ENCODE measurements around the gene RHBDL1. TPM values are rescaled to one million over a fixed set of nuclear protein-coding genes. Genes with fewer than 3 reads are reported as not detected.

RHBDL1 gene
- total and polyA plus RNA-seq, 2 experiments from 2014 or later = 8.4 to 10.1 TPM

- TF ChIP-seq CREB1 (CRISPR knock-in tag; IDR thresholded peaks at IDR 0.05; ENCODE audit: low read depth) (no peak), ETS1 (IDR thresholded peaks at IDR 0.05) (no peak), POLR2AphosphoS5 (IDR thresholded peaks at IDR 0.05; ENCODE audit: low read depth) (no peak), STAT1 (IDR thresholded peaks at IDR 0.05; ENCODE audit: unreplicated experiment) (no peak), EZH2 (IDR thresholded peaks at IDR 0.05; ENCODE audit: low read depth, unreplicated experiment) (no peak), ZNF114 (CRISPR knock-in tag; IDR thresholded peaks at IDR 0.05) (no peak)
- TF ChIP-seq, protein P1, sequence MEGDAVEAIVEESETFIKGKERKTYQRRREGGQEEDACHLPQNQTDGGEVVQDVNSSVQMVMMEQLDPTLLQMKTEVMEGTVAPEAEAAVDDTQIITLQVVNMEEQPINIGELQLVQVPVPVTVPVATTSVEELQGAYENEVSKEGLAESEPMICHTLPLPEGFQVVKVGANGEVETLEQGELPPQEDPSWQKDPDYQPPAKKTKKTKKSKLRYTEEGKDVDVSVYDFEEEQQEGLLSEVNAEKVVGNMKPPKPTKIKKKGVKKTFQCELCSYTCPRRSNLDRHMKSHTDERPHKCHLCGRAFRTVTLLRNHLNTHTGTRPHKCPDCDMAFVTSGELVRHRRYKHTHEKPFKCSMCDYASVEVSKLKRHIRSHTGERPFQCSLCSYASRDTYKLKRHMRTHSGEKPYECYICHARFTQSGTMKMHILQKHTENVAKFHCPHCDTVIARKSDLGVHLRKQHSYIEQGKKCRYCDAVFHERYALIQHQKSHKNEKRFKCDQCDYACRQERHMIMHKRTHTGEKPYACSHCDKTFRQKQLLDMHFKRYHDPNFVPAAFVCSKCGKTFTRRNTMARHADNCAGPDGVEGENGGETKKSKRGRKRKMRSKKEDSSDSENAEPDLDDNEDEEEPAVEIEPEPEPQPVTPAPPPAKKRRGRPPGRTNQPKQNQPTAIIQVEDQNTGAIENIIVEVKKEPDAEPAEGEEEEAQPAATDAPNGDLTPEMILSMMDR (conservative IDR thresholded peaks at IDR 0.05; ENCODE audit: low read depth in 2 of 2) = no peak
- no peaks in the 10 kb centered on the region for H3K36me3 Mint-ChIP-seq (ENCODE audit: low read depth)
- no peaks in the 10 kb centered on the region for H4K20me1 ChIP-seq (replicated peaks; ENCODE audit: insufficient read depth)
- no peak overlapping the region for H3K4me3 Mint-ChIP-seq
- H3K27ac ChIP-seq (ENCODE audit: low read depth) = no peak overlapping the region
- H3K9me3 Mint-ChIP-seq = no peaks in the 10 kb centered on the region
- H3K27me3 ChIP-seq (ENCODE audit: insufficient read depth) = peaks cover 19% of the 10 kb centered on the region; the same call in 1 of the 2 replicates
- H3K27ac Mint-ChIP-seq = no peak overlapping the region
- no peaks in the 10 kb centered on the region for H3K9me2 ChIP-seq (ENCODE audit: insufficient read depth)
- DNase-seq (ENCODE audit: low spot score) (no peak), ATAC-seq (no peak)
- H3K4me1 ChIP-seq (ENCODE audit: insufficient read depth) = peaks cover 8% of the 10 kb centered on the region; the same call in 1 of the 2 replicates
- no peak overlapping the region for H3K4me2 ChIP-seq
- H3K79me2 ChIP-seq (replicated peaks; ENCODE audit: insufficient read depth) = no peaks in the 10 kb centered on the region
- peaks cover 25% of the 10 kb centered on the region for H3K27me3 Mint-ChIP-seq (ENCODE audit: insufficient read depth, low read depth, poor library complexity)
- no peak overlapping the region for H2AFZ ChIP-seq
- H3K4me3 ChIP-seq = no peak overlapping the region
- H3F3A ChIP-seq (replicated peaks; ENCODE audit: low read depth) = peaks cover 12% of the 10 kb centered on the region
- peaks cover 9% of the 10 kb centered on the region; the same call in 2 of the 3 replicates for H3K4me1 Mint-ChIP-seq
- H3K36me3 ChIP-seq (ENCODE audit: insufficient read depth) = no peaks in the 10 kb centered on the region
Measured at GRCh38 chr16:722835-723633, 47.6 kb downstream of the RHBDL1 start.

DNA sequence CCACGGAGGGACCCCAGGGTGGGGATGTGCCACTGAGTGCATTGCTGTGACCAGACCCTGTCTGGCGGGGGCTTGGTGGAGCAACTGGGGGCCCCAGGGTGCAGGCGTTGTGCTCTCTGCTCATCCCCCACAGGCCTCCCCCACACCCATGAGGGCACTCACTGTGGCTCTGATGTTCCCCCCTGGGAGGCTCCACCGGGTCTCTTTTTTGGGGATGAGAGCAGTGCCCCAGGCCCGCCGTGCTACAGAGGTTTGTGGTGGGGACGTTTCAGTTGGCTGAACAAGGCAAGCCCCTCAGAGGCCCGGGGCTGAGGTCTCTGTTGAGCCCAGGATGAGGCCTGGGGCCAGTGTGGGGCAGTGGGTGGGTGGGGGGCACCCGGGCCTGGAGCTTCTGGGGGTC lies 48.2 kb downstream of the RHBDL1 start:
- Histone ChIP-seq H3K36me3 (ENCODE audit: insufficient read depth) (no peaks in the 10 kb centered on the region), H3K27me3 (ENCODE audit: insufficient read depth) (peaks cover 19% of the 10 kb centered on the region; the same call in 1 of the 2 replicates), H3K4me3 (no peak overlapping the region), H3K27ac (ENCODE audit: low read depth) (no peak overlapping the region), H3K4me1 (ENCODE audit: insufficient read depth) (peaks cover 8% of the 10 kb centered on the region; the same call in 1 of the 2 replicates), H3K4me2 (no peak overlapping the region), H3F3A (replicated peaks; ENCODE audit: low read depth) (peaks cover 12% of the 10 kb centered on the region), H3K9me2 (ENCODE audit: insufficient read depth) (no peaks in the 10 kb centered on the region), H4K20me1 (replicated peaks; ENCODE audit: insufficient read depth) (no peaks in the 10 kb centered on the region), H3K79me2 (replicated peaks; ENCODE audit: insufficient read depth) (no peaks in the 10 kb centered on the region), H2AFZ (no peak overlapping the region)
- H3K9me3 Mint-ChIP-seq = no peaks in the 10 kb centered on the region
- no peaks in the 10 kb centered on the region for H3K36me3 Mint-ChIP-seq (ENCODE audit: low read depth)
- no peak overlapping the region for H3K4me3 Mint-ChIP-seq
- peaks cover 22% of the 10 kb centered on the region for H3K27me3 Mint-ChIP-seq (ENCODE audit: insufficient read depth, low read depth, poor library complexity)
- no peak for DNase-seq (ENCODE audit: low spot score)
- no peak overlapping the region for H3K27ac Mint-ChIP-seq
- H3K4me1 Mint-ChIP-seq = peaks cover 9% of the 10 kb centered on the region; the same call in 2 of the 3 replicates
- ATAC-seq = no peak
- TF ChIP-seq, protein P1 (conservative IDR thresholded peaks at IDR 0.05; ENCODE audit: low read depth in 2 of 2) = no peak
- no peak for TF ChIP-seq CREB1 (CRISPR knock-in tag; IDR thresholded peaks at IDR 0.05; ENCODE audit: low read depth)
- no peak for TF ChIP-seq EZH2 (IDR thresholded peaks at IDR 0.05; ENCODE audit: low read depth, unreplicated experiment)
- TF ChIP-seq, protein P2, sequence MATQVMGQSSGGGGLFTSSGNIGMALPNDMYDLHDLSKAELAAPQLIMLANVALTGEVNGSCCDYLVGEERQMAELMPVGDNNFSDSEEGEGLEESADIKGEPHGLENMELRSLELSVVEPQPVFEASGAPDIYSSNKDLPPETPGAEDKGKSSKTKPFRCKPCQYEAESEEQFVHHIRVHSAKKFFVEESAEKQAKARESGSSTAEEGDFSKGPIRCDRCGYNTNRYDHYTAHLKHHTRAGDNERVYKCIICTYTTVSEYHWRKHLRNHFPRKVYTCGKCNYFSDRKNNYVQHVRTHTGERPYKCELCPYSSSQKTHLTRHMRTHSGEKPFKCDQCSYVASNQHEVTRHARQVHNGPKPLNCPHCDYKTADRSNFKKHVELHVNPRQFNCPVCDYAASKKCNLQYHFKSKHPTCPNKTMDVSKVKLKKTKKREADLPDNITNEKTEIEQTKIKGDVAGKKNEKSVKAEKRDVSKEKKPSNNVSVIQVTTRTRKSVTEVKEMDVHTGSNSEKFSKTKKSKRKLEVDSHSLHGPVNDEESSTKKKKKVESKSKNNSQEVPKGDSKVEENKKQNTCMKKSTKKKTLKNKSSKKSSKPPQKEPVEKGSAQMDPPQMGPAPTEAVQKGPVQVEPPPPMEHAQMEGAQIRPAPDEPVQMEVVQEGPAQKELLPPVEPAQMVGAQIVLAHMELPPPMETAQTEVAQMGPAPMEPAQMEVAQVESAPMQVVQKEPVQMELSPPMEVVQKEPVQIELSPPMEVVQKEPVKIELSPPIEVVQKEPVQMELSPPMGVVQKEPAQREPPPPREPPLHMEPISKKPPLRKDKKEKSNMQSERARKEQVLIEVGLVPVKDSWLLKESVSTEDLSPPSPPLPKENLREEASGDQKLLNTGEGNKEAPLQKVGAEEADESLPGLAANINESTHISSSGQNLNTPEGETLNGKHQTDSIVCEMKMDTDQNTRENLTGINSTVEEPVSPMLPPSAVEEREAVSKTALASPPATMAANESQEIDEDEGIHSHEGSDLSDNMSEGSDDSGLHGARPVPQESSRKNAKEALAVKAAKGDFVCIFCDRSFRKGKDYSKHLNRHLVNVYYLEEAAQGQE (IDR thresholded peaks at IDR 0.05; ENCODE audit: unreplicated experiment) = no peak
- no peak for TF ChIP-seq NANOG (IDR thresholded peaks at IDR 0.05; ENCODE audit: borderline replicate concordance)
- no peak for TF ChIP-seq ZNF114 (CRISPR knock-in tag; IDR thresholded peaks at IDR 0.05)
- no peak for TF ChIP-seq ETS1 (IDR thresholded peaks at IDR 0.05)
- TF ChIP-seq STAT1 (IDR thresholded peaks at IDR 0.05; ENCODE audit: unreplicated experiment) = no peak
- TF ChIP-seq ZNF331 (CRISPR knock-in tag; IDR thresholded peaks at IDR 0.05; ENCODE audit: low read depth) = no peak
- no peak for TF ChIP-seq JUNB (IDR thresholded peaks at IDR 0.05; ENCODE audit: unreplicated experiment)
